CD4-positive, alpha-beta T cell treated with Interleukin-17A for 4 hours (primary cell): ENCODE measurements around the gene MITF.
"Not testable (repeated sequence)": the region's sequence is repeated elsewhere in the genome, so short reads cannot be mapped to it uniquely, and the experiment has no call there.

Experiments
- DNase-seq: peaks from one replicate; pipeline ENCODE4 v3.0.0-alpha.2; 2020; ENCODE audit warnings: mixed read lengths

MITF gene

GRCh38 chr3:69879051-69879450, 139.8 kb downstream of the MITF start:
- no peak for DNase-seq

- no peak for DNase-seq
These were observed 140.9 kb downstream of the MITF start for GRCh38 chr3:69880069-69880640.

GRCh38 chr3:69881051-69881450, 141.8 kb downstream of the MITF start:
- no peak for DNase-seq

- no peak for DNase-seq
These were observed 142.6 kb downstream of the MITF start for GRCh38 chr3:69881756-69882428.

- no peak for DNase-seq
These were observed 143.3 kb downstream of the MITF start for GRCh38 chr3:69882560-69882959.

- DNase-seq = no peak
These were observed 149.0 kb downstream of the MITF start for GRCh38 chr3:69888040-69888942.

GRCh38 chr3:69888943-69889315, 149.7 kb downstream of the MITF start:
- no peak for DNase-seq

- DNase-seq = no peak
These were observed 150.8 kb downstream of the MITF start for GRCh38 chr3:69890084-69890483.

- DNase-seq = no peak
These were observed 151.4 kb downstream of the MITF start for GRCh38 chr3:69890691-69891090.

GRCh38 chr3:69892706-69893105, 153.4 kb downstream of the MITF start:
- DNase-seq = no peak

GRCh38 chr3:69893274-69893673, 154.0 kb downstream of the MITF start:
- no peak for DNase-seq

GRCh38 chr3:69896095-69896494, 156.8 kb downstream of the MITF start:
- no peak for DNase-seq

- DNase-seq = no peak
These were observed 161.1 kb downstream of the MITF start for GRCh38 chr3:69900331-69900730.

GRCh38 chr3:69901802-69902201, 162.5 kb downstream of the MITF start:
- no peak for DNase-seq

GRCh38 chr3:69902386-69902785, 163.1 kb downstream of the MITF start:
- DNase-seq = no peak

- DNase-seq = no peak
These were observed 167.2 kb downstream of the MITF start for GRCh38 chr3:69906351-69906966.

- DNase-seq = no peak
These were observed 168.3 kb downstream of the MITF start for GRCh38 chr3:69907554-69907953.

GRCh38 chr3:69909859-69910258, 170.6 kb downstream of the MITF start:
- DNase-seq = not testable (repeated sequence)

GRCh38 chr3:69913422-69913821, 174.2 kb downstream of the MITF start:
- no peak for DNase-seq

- DNase-seq = no peak
These were observed 175.1 kb downstream of the MITF start for GRCh38 chr3:69914395-69914794.

- DNase-seq = no peak
These were observed 176.5 kb downstream of the MITF start for GRCh38 chr3:69915726-69916125.

GRCh38 chr3:69920009-69920408, 180.7 kb downstream of the MITF start:
- DNase-seq = not testable (repeated sequence)

- DNase-seq = no peak
These were observed 182.4 kb downstream of the MITF start for GRCh38 chr3:69921651-69922050.
